Activated effector memory CD4-positive, alpha-beta T cell treated with Interleukin-2 at 50 U/mL for 16 hours (primary cell): ENCODE results near the gene RTN4R.
"Not testable (repeated sequence)": the region's sequence is repeated elsewhere in the genome, so short reads cannot be mapped to it uniquely, and the experiment has no call there.

Experiments
- DNase-seq: peaks from one replicate; pipeline ENCODE4 v3.0.0-alpha.2; 2020

RTN4R gene

GRCh38 chr22:20285473-20286311 is 17.6 kb upstream of the RTN4R start:
- DNase-seq: peak; percentile 63

GRCh38 chr22:20284471-20285086 is 16.5 kb upstream of the RTN4R start:
- DNase-seq: no peak

GRCh38 chr22:20283674-20284066 is 15.6 kb upstream of the RTN4R start:
- no peak for DNase-seq

- no peak for DNase-seq
Observed at GRCh38 chr22:20282901-20283673, 15.0 kb upstream of the RTN4R start.

- DNase-seq: no peak
Observed at GRCh38 chr22:20281891-20282290, 13.8 kb upstream of the RTN4R start.

- DNase-seq: not testable (repeated sequence)
Observed at GRCh38 chr22:20281473-20281872, 13.4 kb upstream of the RTN4R start.

- no peak for DNase-seq
Observed at GRCh38 chr22:20280866-20281265, 12.7 kb upstream of the RTN4R start.

GRCh38 chr22:20280163-20280562 is 12.0 kb upstream of the RTN4R start:
- DNase-seq: not testable (repeated sequence)

GRCh38 chr22:20279662-20280134 is 11.6 kb upstream of the RTN4R start:
- DNase-seq: no peak

- not testable (repeated sequence) for DNase-seq
Observed at GRCh38 chr22:20278726-20279490, 10.8 kb upstream of the RTN4R start.

- DNase-seq: not testable (repeated sequence)
Observed at GRCh38 chr22:20277936-20278635, 10.0 kb upstream of the RTN4R start.

- DNase-seq: no peak
Observed at GRCh38 chr22:20276468-20276867, 8.3 kb upstream of the RTN4R start.

GRCh38 chr22:20275836-20276235 is 7.7 kb upstream of the RTN4R start:
- no peak for DNase-seq

GRCh38 chr22:20275325-20275724 is 7.2 kb upstream of the RTN4R start:
- DNase-seq: not testable (repeated sequence)

- not testable (repeated sequence) for DNase-seq
Observed at GRCh38 chr22:20274374-20274773, 6.3 kb upstream of the RTN4R start.

GRCh38 chr22:20273758-20274181 is 5.7 kb upstream of the RTN4R start:
- DNase-seq: no peak

- DNase-seq: no peak
Observed at GRCh38 chr22:20272700-20273099, 4.6 kb upstream of the RTN4R start.

- no peak for DNase-seq
Observed at GRCh38 chr22:20272174-20272573, 4.1 kb upstream of the RTN4R start.

GRCh38 chr22:20271114-20271994 is 3.2 kb upstream of the RTN4R start:
- DNase-seq: no peak

GRCh38 chr22:20270190-20271113 is 2.3 kb upstream of the RTN4R start:
- not testable (repeated sequence) for DNase-seq
